Mesendoderm (in vitro differentiated cells): ENCODE data around the gene CCDC150.

Experiments used
- DNase-seq: peaks from one replicate; pipeline ENCODE4 v3.0.0; 2013
- H2AK5ac ChIP-seq: 2 replicates; pipeline ENCODE4 v1.6.1; 2013; ENCODE audit warnings: low read length, inconsistent platforms
- H2BK120ac ChIP-seq: 2 replicates; pipeline ENCODE4 v1.6.1; 2013; ENCODE audit warnings: low read depth, mild to moderate bottlenecking, low read length, moderate library complexity, mixed read lengths
- H2BK15ac ChIP-seq: replicated peaks from 2 replicates; pipeline ENCODE4 v1.6.1; 2013; ENCODE audit warnings: low read depth, mild to moderate bottlenecking, moderate library complexity
- H2BK5ac ChIP-seq: 2 replicates; pipeline ENCODE4 v1.6.1; 2013; ENCODE audit warnings: low read length, inconsistent platforms
- H3K18ac ChIP-seq: 2 replicates; pipeline ENCODE4 v1.6.1; 2013; ENCODE audit warnings: mild to moderate bottlenecking, low read length, mixed read lengths
- H3K23ac ChIP-seq: one replicate; pipeline ENCODE4 v1.6.1; 2013; ENCODE audit warnings: low read length
- H3K27ac ChIP-seq: 2 replicates; pipeline ENCODE4 v1.5.1; 2013; ENCODE audit warnings: low read depth, mild to moderate bottlenecking, inconsistent platforms, low read length, moderate library complexity
- H3K27me3 ChIP-seq: 2 replicates; pipeline ENCODE4 v1.6.1; 2013; ENCODE audit warnings: low read length, control low read depth, mild to moderate bottlenecking, inconsistent platforms; ENCODE audit not compliant: insufficient read depth, poor library complexity
- H3K36me3 ChIP-seq: 2 replicates; pipeline ENCODE4 v1.6.1; 2013; ENCODE audit warnings: low read length, inconsistent platforms; ENCODE audit not compliant: control insufficient read depth, insufficient read depth
- H3K4ac ChIP-seq: one replicate; pipeline ENCODE4 v1.6.1; 2013; ENCODE audit warnings: low read depth, mild to moderate bottlenecking, low read length, moderate library complexity
- H3K4me1 ChIP-seq: 2 replicates; pipeline ENCODE4 v1.6.1; 2013; ENCODE audit warnings: low read depth, low read length, inconsistent platforms; ENCODE audit not compliant: control insufficient read depth
- H3K4me2 ChIP-seq: 2 replicates; pipeline ENCODE4 v1.6.1; 2013; ENCODE audit warnings: low read length
- H3K4me3 ChIP-seq: 2 replicates; pipeline ENCODE4 v1.5.1; 2013; ENCODE audit warnings: mild to moderate bottlenecking, low read length
- H3K56ac ChIP-seq: one replicate; pipeline ENCODE4 v1.6.1; 2013; ENCODE audit warnings: low read length
- H3K79me1 ChIP-seq: 2 replicates; pipeline ENCODE4 v1.6.1; 2013; ENCODE audit warnings: low read length, inconsistent platforms
- H3K79me2 ChIP-seq: 2 replicates; pipeline ENCODE4 v1.6.1; 2013; ENCODE audit warnings: mild to moderate bottlenecking, low read length; ENCODE audit not compliant: control insufficient read depth, insufficient read depth
- H3K9ac ChIP-seq: 2 replicates; pipeline ENCODE4 v1.6.1; 2013; ENCODE audit warnings: low read length, inconsistent platforms
- H4K5ac ChIP-seq: one replicate; pipeline ENCODE4 v1.6.1; 2013; ENCODE audit warnings: low read length
- H4K8ac ChIP-seq: one replicate; pipeline ENCODE4 v1.6.1; 2013; ENCODE audit warnings: low read depth, mild to moderate bottlenecking, control low read depth, low read length, moderate library complexity
- WGBS: extraction: QIAGEN DNeasy Blood & Tissue Kit; methylation state at CpG from one replicate; pipeline ENCODE4 v1.1.7; 2013; ENCODE audit warnings: low lambda C conversion rate, missing lambda C conversion rate; ENCODE audit not compliant: insufficient coverage; ENCODE audit errors: extremely low coverage; 5-methylcytosine and 5-hydroxymethylcytosine counted together

Gene CCDC150

DNA sequence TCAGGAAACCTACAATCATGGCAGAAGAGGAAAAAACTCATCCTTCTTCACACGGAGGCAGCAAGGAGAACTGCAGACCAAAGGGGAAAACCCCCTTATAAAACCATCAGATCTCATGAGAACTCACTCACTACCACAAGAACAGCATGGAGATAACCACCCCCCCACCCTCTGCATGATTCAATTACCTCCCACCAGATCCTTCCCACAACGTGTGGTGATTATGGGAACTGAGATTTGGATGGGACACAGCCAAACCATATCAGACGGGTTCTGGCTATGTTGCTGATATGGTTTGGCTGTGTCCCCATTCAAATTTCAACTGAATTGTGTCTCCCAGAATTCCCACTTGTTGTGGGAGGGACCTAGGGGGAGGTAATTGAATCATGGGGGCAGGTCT, 28.7 kb upstream of the CCDC150 start:
- no peak overlapping the region for H3K27ac ChIP-seq
- H3K79me1 ChIP-seq = no peaks in the 10 kb centered on the region
- H3K4ac ChIP-seq = no peak overlapping the region
- no peak overlapping the region for H3K4me3 ChIP-seq
- no peaks in the 10 kb centered on the region for H3K79me2 ChIP-seq
- H3K36me3 ChIP-seq = no peaks in the 10 kb centered on the region
- H3K56ac ChIP-seq = no peak overlapping the region
- no peaks in the 10 kb centered on the region for H3K4me1 ChIP-seq
- no peaks in the 10 kb centered on the region for H3K27me3 ChIP-seq
- H3K23ac ChIP-seq = no peak overlapping the region
- H3K4me2 ChIP-seq = no peak overlapping the region
- H2BK120ac ChIP-seq = no peak overlapping the region
- H4K8ac ChIP-seq = no peak overlapping the region
- no peak overlapping the region for H3K9ac ChIP-seq
- H2AK5ac ChIP-seq = no peak overlapping the region
- peak; percentile 36 for DNase-seq
- no peak overlapping the region for H3K18ac ChIP-seq
- WGBS = no CpG with 5 or more reads among the region's 3 CpGs
- no peak overlapping the region for H2BK5ac ChIP-seq
- H4K5ac ChIP-seq = no peak overlapping the region
- no peak overlapping the region for H2BK15ac ChIP-seq

DNA sequence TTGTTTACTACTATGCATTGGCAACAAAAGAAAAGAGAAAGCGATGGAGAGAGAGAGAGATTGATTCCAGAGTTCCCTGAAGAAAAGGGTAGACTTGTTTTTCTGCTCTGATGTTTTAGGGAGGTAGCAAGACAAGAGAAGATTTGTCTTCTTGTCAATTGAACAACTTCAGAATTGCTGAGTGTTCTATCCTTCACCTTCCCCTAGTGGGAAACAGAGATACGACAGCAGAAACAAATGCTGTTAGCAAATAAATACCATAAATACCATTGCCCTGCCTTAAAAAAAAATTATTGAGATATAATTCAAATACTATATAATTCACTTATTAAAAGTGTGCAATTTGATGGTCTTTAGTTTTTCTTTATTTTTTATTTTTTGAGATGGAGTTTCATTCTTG, 26.2 kb upstream of the CCDC150 start:
- H2BK120ac ChIP-seq = no peak overlapping the region
- no peaks in the 10 kb centered on the region for H3K79me1 ChIP-seq
- no peak overlapping the region for H3K56ac ChIP-seq
- H3K27ac ChIP-seq = no peak overlapping the region
- H4K8ac ChIP-seq = no peak overlapping the region
- H3K4me1 ChIP-seq = no peaks in the 10 kb centered on the region
- no peak overlapping the region for H3K23ac ChIP-seq
- no peak for DNase-seq
- H3K4me2 ChIP-seq = no peak overlapping the region
- H4K5ac ChIP-seq = no peak overlapping the region
- H3K18ac ChIP-seq = no peak overlapping the region
- no peak overlapping the region for H3K4me3 ChIP-seq
- H3K79me2 ChIP-seq = no peaks in the 10 kb centered on the region
- WGBS = no CpG with 5 or more reads among the region's 2 CpGs
- H2BK15ac ChIP-seq = no peak overlapping the region
- H2BK5ac ChIP-seq = no peak overlapping the region
- H3K36me3 ChIP-seq = no peaks in the 10 kb centered on the region
- H3K27me3 ChIP-seq = no peaks in the 10 kb centered on the region
- H3K9ac ChIP-seq = no peak overlapping the region
- H2AK5ac ChIP-seq = no peak overlapping the region
- H3K4ac ChIP-seq = no peak overlapping the region

DNA sequence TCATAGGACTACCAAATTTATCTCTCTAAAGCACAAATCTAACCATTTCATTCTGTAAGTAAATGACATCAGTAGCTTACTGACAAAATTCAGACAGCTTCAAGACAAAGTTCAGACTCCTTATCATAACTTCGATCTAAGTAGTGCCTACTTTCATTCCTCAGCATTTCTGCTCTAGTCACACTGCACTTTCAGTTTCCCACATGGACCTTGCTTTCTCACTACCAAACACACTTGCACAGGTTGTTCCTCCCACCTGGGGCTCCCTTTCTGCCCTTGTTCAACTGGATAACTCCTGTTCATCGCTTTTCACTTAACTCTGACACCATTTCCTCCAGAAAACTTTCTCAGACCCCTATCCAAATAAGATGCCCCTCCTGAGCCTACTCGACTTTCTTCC, 22.1 kb upstream of the CCDC150 start:
- H3K36me3 ChIP-seq = no peaks in the 10 kb centered on the region
- H3K23ac ChIP-seq = no peak overlapping the region
- no peak overlapping the region for H3K18ac ChIP-seq
- no peak overlapping the region for H2AK5ac ChIP-seq
- DNase-seq = no peak
- H3K4me2 ChIP-seq = no peak overlapping the region
- H2BK120ac ChIP-seq = no peak overlapping the region
- H2BK5ac ChIP-seq = no peak overlapping the region
- no peaks in the 10 kb centered on the region for H3K79me2 ChIP-seq
- no peak overlapping the region for H3K4me3 ChIP-seq
- H3K56ac ChIP-seq = no peak overlapping the region
- no peaks in the 10 kb centered on the region for H3K27me3 ChIP-seq
- no peak overlapping the region for H3K4ac ChIP-seq
- H3K79me1 ChIP-seq = no peaks in the 10 kb centered on the region
- no peak overlapping the region for H3K27ac ChIP-seq
- H3K4me1 ChIP-seq = no peaks in the 10 kb centered on the region
- WGBS = no CpG with 5 or more reads among the region's 3 CpGs
- H4K5ac ChIP-seq = no peak overlapping the region
- H2BK15ac ChIP-seq = no peak overlapping the region
- H4K8ac ChIP-seq = no peak overlapping the region
- H3K9ac ChIP-seq = no peak overlapping the region

DNA sequence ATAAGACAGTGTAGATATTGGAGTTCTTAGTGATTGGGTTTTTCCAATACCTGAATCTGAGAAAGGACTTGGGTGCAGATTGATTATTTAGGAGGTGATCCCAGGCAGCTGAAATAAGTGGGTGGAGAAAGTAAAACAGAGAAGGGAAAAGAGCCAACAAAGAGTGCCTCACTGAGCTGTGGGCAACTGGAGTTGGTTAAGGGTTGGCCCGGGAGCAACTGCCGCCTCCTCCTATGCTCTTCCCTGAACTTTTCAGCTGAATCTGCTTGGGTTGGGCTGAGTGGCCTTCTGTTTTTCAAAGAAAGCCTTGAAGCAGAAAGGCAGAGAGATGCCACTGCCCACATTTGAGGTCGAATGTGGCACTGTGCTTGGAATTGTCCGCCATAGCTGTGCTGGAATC, 20.9 kb upstream of the CCDC150 start:
- Histone ChIP-seq H2AK5ac (no peak overlapping the region), H2BK15ac (no peak overlapping the region), H3K27me3 (no peaks in the 10 kb centered on the region), H3K27ac (no peak overlapping the region), H3K4ac (no peak overlapping the region), H3K4me2 (no peak overlapping the region), H4K5ac (no peak overlapping the region), H3K9ac (no peak overlapping the region), H3K79me2 (no peaks in the 10 kb centered on the region), H3K4me3 (no peak overlapping the region), H3K36me3 (no peaks in the 10 kb centered on the region), H4K8ac (no peak overlapping the region), H3K79me1 (no peaks in the 10 kb centered on the region), H3K4me1 (no peaks in the 10 kb centered on the region), H2BK5ac (no peak overlapping the region), H3K56ac (no peak overlapping the region), H2BK120ac (no peak overlapping the region), H3K18ac (no peak overlapping the region), H3K23ac (no peak overlapping the region)
- WGBS = no CpG with 5 or more reads among the region's 4 CpGs
- DNase-seq = no peak

DNA sequence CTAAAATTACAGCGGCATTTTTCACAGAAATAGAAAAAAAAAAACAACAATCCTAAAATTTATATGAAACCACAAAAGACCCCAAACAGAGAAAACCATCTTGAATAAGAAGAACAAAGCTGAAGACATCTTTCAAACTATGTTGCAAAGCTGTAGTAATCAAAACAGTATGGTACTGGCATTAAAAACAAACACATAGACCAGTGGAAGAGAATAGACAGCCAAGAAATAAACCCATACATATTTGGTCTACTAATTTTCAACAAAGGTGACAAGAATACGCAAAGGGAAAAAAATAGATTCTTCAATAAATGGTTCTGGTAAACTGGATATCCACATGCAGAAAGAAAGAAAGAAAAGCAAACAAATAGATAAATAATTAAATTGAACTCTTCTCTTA, 9.0 kb upstream of the CCDC150 start:
- WGBS = no CpG with 5 or more reads among the region's 2 CpGs

DNA sequence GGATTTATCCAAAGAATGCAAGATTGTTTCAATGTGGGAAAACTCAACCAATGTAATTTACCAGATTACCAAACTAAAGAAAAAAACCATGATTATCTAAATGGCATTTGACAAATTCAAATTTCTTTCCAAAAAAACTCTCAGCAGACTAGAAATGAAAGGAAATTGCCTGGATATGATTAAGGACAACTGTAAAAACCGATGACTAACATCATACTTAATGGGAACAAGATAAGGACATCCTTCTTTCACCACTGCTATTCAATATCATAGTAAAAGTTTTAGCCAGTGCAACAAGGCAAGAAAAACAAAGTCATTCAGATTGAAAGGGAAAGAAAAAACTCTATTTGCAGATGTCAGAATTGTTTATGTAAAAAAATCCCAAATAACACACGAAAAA, 4.4 kb upstream of the CCDC150 start:
- no peak overlapping the region for H3K4me3 ChIP-seq

More for the DNA sequence above, 9.0 kb upstream of the CCDC150 start:
- H4K5ac ChIP-seq = no peak overlapping the region
- no peak overlapping the region for H2BK120ac ChIP-seq
- no peak overlapping the region for H3K27ac ChIP-seq
- H3K36me3 ChIP-seq = no peaks in the 10 kb centered on the region
- no peak overlapping the region for H3K56ac ChIP-seq
- no peak overlapping the region for H2BK15ac ChIP-seq
- no peak overlapping the region for H3K4ac ChIP-seq
- H4K8ac ChIP-seq = no peak overlapping the region
- no peaks in the 10 kb centered on the region for H3K79me2 ChIP-seq
- H3K4me3 ChIP-seq = no peak overlapping the region
- no peaks in the 10 kb centered on the region for H3K4me1 ChIP-seq
- no peak overlapping the region for H2BK5ac ChIP-seq
- no peak overlapping the region for H3K18ac ChIP-seq
- DNase-seq = no peak
- no peak overlapping the region for H3K9ac ChIP-seq
- no peak overlapping the region for H2AK5ac ChIP-seq
- H3K4me2 ChIP-seq = no peak overlapping the region
- no peaks in the 10 kb centered on the region for H3K27me3 ChIP-seq
- H3K79me1 ChIP-seq = no peaks in the 10 kb centered on the region
- H3K23ac ChIP-seq = no peak overlapping the region

More for the DNA sequence above, 4.4 kb upstream of the CCDC150 start:
- no peak overlapping the region for H3K4ac ChIP-seq
- H3K9ac ChIP-seq = no peak overlapping the region
- H4K5ac ChIP-seq = no peak overlapping the region
- no peak overlapping the region for H3K4me2 ChIP-seq
- H3K36me3 ChIP-seq = no peaks in the 10 kb centered on the region
- no peak overlapping the region for H3K18ac ChIP-seq
- no peak overlapping the region for H3K56ac ChIP-seq
- no peaks in the 10 kb centered on the region for H3K27me3 ChIP-seq
- H2BK120ac ChIP-seq = no peak overlapping the region
- no peak overlapping the region for H3K23ac ChIP-seq
- H3K27ac ChIP-seq = no peak overlapping the region
- DNase-seq = no peak
- no peaks in the 10 kb centered on the region for H3K79me1 ChIP-seq
- WGBS = no CpG with 5 or more reads among the region's 2 CpGs
- H2AK5ac ChIP-seq = no peak overlapping the region
- no peaks in the 10 kb centered on the region for H3K79me2 ChIP-seq
- H3K4me1 ChIP-seq = no peaks in the 10 kb centered on the region
- H4K8ac ChIP-seq = no peak overlapping the region
- H2BK5ac ChIP-seq = no peak overlapping the region
- H2BK15ac ChIP-seq = no peak overlapping the region
